Stimulated activated CD4-positive, alpha-beta T cell treated with anti-CD3 and anti-CD28 coated beads, Interleukin-12 subunit alpha, Interleukin-12 subunit beta, amount 100 ng/mL, for 48 hours (primary cell): ENCODE measurements around the gene UBL3.

Experiments
- DNase-seq, 3 donors: peaks; one replicate each; pipeline ENCODE4 v3.0.0-alpha.2; 2020; ENCODE audit warnings: low read depth in 2 of 3, low spot score in 1 of 3

Gene UBL3, protein sequence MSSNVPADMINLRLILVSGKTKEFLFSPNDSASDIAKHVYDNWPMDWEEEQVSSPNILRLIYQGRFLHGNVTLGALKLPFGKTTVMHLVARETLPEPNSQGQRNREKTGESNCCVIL

DNA sequence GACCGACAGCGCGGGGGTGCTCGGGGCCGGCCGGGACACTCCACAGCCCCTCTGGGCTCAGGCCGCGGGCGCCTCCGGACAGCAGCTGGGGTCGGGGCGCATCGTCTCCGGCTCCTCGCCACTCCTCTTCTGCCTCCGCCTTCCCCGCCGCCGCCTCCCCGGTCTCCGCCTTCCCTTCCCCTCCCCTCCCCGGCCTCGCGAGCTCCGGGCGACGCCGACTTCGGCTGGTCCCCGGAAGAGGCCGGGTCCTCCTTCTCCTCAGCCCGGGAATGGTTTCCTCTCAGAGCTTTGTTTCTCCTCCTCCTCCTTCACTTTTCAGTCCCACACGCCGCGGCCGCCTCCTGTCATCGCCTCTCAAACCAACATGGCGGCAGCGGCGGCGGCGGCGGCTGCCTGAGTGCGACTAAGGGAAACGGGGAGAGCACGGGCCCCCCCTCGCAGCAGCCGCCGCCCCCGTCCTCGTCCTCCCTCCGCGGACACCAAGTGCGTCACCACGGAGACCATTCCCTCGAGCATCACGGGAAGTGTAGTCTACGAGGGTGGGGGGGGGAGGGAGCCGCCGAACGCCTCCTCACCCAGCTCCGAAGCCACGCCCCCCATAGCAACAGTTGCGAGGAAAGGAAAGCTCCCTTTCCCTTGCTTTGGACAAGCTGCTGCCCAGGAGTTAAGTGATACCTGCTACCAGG lies at the start of gene UBL3:
Gene UBL3, minus strand, starts transcription at position 405 of the 686 bp plus-strand sequence. CDS start 1,079 bp downstream, outside the sequence.
- DNase-seq: peak; percentile 86 to 93 (median 89)

DNA sequence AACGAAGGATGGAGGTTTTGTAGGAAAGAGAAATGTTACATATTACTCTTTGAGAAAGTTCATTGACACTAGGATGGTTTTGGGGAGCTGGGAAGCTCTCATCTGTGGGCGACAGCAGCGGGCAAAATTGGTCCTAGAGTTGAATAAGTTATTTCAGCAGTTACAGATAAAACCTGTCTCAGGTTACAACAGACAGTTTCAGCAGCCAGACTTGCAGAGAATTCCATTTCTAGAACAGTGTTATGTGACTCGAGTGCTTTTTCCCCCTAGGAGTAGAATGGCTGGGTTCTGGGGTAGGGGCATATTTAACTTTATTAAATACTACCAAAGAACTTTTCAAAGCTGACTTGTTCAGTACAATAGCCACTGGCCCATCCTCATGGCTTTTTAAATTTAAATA lies 46.7 kb upstream of the UBL3 start:
- no peak for DNase-seq

DNA sequence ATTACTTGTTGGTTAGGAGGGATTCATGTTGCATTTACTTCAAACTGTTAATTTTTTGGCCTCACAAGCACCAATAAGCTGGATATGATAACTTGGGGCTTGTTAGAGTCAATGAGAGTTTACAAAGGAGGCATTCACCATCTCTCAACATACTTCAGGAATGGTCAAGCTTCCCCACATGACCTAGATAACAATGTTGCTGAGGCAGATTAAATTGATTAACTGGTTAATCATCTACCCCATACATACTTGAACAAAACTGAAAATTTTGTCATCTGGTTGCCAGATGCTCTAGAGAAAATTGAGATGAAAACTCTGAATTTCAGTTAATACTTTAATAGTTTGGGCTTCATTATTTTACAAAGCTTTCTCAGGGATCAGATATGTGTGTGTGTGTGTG lies 43.0 kb upstream of the UBL3 start:
- no peak for DNase-seq

DNA sequence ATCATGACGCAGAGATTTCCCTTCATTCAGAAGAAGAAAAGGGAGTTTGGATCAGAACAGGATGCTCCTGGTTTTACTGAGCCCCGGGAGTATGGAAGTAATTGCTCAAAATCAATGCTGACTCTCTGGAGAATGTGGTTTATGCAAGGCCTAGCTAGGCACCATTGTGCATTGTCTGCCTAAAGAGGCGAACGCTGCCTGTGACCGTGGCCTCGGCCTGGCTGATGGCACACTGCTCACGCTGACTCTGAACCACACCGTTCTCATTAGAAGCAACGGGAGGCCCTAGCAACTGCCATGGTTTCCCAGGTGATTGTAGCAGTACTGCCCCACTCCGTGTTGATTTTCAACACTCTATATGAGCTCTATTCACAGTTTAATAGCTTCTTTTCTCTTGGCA lies 41.7 kb upstream of the UBL3 start:
- no peak for DNase-seq

DNA sequence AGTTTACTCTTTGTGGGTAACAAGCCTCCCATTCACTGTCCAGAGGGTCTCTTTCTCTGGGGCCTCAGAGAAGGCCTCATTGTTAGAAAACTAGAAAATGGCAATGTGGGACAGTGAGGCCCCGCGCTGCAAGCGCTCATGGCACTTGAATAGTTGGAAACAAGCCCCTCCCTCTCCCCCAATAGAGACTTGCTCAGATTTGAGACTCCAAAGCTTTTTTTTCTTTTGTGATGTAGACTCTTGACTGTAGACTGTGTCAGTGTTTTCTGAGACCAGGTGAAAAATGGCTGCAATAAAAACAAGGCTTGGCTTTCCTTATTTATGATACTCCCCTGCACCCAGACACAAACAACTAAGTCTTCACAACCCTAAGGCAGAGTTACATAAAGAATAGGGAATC lies 38.7 kb upstream of the UBL3 start:
- DNase-seq: no peak

DNA sequence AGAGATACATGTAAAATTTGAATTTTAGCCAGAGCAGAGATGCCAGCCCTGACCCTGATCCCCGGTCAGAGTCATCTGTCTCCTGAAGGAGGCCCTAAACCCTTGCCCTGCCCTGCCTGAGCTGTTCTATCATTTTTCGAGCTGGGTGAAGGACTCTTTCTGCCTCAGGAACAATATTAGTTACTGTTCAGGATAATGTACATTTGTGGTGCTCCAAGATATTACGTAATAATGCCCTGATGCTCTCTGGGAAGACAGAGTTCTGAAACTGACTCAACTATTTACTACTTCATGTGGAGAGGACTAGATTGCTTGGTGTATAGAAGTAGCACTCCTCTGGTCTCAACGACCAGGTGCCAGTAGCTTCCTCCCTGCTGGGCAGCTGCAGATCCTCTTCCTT lies 37.9 kb upstream of the UBL3 start:
- no peak for DNase-seq

DNA sequence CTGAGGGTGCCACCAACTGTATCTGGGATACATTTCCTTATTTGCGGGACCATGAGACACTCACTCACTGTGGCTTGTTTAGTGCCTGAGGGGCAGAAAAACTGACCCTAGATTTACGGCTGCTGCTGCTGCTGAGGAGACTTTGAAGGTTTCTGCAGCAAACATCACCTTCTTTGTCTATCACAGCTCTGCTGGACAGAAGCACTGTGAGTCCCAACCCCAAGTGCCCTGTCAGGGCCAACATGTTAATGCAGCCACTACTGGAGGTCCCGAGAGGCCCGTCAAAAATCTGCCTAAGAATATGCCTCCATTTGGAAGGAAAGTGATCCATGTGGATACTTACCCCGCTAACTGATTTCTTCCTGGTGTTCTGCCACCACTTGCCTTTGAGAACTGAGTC lies 37.3 kb upstream of the UBL3 start:
- no peak for DNase-seq

DNA sequence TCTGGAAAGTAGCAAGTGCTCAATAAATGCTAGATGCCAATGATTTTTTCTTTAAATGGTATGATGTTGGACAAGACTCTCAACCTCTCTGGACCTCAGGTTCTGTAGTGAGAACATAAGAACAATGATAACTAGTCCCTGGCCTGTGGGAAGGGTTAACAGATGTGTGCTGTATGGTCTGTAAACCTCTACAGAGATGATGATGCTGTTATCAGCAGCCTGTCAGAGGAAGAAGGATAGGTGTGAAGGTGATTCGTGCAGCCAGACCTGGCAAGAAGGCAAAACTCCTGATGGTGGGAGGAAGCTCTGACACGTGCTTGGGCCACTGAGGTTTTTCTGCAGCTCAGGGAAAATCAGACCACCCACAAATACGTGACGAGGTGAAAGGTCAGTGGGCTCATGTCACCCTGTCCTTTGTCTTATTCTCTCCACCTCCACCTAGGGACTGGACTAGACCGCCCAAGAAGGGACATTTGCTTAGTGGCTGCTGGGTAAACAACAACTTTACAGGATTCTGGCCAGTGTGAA lies 36.7 kb upstream of the UBL3 start:
- DNase-seq: no peak

DNA sequence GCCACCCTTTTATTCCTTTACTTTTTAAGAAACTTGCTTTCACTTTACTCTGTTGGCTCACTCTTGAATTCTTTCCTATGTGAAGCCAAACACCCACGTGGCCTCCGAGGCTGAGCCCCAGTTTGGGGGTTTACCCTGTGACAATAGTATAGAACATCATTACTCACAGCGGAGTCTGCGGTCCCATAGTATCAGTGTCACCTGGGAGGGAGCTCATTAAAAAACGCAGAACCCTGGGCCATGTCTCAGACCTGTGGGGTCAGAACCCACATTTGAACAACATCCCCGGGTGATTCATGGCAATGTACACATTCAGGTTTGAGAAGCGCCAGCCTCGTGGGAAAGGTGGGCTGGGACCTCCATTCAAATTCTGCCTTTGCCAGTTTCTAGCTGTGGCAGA lies 36.0 kb upstream of the UBL3 start:
- peak; percentile 4 to 50 (median 13) for DNase-seq

DNA sequence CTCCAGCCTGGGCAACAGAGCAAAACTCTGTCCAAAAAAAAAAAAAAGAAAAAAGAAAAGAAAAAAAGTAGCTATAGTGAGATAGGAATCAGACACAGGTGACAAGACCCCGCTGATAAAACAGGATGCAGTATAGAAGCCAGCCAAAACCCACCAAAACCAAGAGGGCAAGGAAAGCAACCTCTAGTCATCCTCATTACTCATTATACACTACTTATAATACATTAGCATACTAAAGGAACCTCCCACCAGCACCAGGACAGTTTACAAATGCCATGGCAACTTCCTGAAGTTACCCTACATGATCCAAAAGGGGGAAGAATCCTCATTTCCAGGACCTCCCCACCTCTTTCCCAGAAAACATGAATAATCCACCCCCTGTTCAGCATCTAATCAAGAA lies 35.6 kb upstream of the UBL3 start:
- no peak for DNase-seq

DNA sequence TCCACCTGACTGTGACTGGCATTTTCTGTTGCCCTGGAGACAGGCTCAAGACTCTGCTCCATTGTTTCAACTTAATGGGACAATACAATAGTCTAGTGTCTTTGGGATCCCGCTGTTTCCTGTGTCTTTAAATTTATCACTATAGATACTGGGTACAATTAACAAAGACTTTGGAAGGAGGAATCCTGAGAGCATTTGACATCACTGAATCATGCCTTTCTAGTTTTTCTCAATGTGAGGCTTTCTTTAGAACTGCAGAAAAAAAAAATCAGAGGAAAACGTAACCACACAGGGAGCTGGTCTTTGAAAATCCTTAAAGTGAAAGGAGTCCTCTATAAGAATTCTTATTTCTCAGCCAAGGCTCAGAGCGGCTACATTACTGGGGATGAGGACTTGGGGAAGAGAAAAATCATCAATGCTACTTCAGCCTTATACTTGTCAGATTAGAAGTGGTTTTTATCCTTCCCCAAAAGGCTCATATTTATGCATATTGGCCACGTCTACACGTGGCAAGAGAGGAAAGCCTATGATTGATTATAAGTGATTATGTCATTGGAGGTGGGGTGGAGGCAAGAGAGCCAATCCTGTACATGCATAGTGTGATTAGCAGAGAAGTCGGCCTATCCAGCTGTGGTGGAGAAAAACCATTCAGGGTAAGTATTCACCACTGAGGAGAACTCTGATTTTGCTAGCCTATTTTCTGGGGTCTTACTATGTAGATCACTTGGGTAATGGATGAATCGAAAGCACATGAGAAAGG lies 34.4 kb upstream of the UBL3 start:
- DNase-seq: no peak

DNA sequence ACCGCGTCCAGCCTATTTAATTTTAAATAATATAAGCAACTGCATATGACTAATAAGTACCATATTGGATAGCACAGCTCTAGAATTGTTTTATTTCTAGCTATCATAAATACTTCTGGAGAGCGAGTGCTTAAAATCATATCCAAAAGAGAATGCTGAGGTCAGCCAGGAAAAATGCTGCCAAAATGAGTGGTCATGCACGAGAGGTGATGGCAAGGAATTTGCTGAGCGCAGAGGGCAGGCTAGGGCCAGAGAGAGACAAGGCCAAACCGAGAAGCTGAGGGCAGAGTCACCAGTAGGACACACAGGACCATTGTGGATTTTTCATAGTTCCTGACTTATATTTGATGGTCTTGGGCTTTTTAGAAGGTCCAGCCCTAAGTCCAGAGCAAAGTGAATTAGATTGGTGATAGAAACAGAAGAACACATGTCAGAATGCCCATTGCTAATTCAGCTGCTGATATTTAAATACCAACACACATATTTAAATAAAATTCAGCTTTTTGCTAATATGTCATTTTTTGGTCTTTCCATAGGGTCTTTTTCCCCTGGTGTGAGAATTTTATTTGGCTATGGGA lies 33.6 kb upstream of the UBL3 start:
- no peak for DNase-seq

DNA sequence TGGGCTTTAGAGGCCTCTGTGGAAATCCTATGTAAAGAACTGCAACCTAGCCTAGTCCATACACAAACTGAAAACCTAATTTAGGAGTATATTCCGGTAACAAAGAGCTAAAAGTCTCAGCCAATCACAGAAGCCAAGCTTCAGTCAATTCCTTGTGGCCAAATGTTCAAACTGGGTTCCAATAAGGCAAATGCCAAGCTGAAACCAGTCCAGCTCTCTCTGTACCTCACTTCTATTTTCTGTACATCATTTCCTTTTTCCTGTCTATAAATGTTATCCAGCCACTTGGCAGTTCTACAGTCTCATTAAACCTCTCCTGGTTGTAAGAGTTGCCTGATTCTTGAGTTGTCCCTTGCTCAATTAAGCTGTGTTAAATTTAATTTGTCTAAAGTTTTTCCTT lies 31.7 kb upstream of the UBL3 start:
- no peak for DNase-seq

DNA sequence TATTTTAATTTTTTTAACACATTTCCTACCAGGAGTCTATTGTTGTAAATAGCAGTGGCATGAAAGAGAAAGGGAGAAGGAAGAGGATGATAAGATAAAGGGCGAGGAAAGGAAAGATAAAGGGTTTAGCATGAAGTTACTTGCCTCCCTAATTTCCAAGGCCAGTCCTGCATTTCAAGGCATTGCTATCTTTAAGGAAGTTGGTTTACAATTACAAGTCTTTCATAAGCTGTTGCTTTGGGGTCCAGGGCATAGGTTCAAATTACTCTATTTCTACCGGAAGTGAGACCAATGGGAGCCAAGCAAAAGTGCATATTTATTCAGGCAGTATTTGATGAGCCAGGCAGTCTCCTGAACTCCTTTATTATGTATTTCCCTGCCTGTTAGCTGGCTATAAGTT lies 27.7 kb upstream of the UBL3 start:
- DNase-seq: no peak

DNA sequence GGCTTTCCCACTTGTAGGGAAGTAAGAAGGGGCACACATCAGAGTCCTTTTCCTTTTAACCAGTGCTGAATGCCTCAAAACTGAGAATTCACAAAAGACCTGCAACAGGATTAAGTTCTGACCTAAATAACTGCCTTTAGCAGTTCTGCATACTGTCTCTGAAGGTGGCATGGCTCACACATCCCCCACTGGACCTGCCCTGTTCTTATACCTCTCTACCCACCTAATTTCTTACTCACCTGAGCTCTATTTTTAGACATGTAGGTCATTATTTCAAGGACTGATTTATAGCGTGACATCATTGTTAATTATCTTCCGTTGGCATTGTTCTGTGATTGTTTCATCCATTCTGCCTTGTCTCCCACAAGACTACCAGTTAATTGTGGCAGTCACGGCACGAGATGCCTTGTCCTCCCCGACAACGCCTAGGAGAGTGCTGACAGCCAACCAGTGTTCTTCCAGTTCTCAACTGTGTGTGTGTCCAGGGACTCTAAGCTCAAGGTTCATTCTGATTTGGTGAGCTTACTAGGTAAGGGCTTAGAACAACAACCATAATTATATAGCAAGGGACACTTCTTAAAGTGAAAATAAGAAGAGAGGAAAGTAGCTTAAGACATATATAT lies 27.1 kb upstream of the UBL3 start:
- no peak for DNase-seq

DNA sequence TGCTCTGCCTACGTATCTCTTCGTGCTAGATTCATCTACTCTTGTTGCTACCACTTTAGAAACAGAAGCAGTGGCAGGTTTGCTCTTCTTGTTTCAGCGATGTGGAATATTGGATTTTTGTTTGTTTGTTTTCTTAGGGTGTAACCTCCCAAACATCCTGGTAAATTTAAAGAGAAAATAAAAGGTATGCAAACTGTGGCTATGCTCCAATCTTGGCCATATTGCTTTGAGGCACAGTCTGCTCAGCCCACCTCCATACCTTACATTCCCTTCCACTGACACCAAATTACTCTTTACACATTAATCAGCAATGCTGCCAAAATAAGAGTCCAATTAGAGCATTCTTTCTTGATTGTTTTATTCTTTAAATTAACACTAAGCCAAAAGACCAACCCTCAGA lies 25.2 kb upstream of the UBL3 start:
- DNase-seq: no peak

DNA sequence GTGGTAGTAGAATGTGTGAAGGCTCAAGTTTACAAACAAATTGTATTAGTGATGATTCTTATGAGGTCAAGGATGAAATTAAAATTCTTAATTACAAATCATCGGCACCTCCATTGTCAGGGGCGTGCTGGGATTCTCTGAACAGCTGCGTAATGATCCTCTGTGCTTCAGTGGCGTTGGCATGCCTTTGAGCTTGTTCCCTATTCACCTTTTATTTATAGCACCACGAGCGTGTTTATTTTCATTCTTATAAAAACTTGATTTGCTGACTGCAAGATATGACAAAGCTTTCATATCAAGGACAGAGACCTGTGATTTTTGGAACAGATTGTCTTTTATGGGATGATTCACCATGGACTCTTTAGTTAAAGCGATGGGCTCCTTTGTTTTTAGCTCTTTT lies 18.2 kb upstream of the UBL3 start:
- DNase-seq: no peak

DNA sequence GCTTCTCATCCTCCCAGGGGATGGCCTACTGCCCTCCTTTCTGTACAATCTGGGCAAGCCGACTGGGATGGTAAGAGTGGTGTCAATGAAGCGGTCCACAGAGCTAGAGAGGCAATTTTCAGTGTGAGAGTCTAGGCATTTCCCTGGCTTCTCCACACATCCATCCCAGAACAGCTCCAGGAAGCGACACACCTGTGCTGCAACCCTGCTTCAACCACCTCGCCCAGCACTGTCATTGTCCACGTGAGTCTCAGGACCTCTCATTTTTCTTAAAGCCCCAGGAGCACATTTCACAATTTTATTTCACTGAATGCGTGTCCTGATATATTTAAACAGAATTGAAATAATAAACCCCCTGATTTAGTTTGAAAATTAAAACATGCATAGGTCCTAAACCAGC lies 15.5 kb upstream of the UBL3 start:
- DNase-seq: no peak

DNA sequence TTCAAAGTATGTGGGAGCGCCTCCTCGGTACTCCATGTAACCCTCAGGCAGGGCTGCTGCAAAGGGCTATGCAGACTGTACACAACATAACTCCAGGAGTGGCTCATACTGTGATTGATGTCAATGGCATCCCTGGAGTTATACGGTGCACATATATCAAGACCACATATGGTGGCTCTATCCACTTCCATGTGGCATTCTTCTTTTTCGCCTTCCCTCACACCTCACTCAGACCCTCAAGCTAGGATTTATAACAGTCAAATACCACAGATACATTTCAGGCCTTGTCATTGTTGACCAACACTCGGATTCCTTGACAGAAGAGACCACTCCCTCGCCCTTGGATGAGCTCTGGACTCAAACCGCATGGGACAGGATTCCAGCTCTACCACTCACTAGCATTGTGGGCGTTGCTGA lies 11.3 kb upstream of the UBL3 start:
- no peak for DNase-seq

DNA sequence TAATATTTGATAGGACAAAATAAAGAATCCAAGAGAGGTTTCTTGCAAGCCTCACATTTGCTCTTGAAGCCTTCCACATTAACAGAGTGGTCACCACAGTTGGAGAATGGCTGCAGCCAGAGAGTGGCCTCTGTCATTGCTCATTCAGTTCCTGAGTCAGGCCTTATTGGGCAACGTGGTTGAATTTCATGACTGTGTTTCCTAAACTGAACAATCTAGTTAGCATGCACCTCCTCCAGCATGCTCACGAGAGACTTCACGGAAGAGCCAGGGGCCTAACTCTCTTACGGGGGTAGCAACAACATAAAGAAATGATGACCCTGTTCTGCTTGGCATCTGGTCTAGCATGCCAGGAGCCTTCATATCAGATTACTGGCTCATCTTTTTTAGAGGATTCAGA lies 9.6 kb upstream of the UBL3 start:
- no peak for DNase-seq

DNA sequence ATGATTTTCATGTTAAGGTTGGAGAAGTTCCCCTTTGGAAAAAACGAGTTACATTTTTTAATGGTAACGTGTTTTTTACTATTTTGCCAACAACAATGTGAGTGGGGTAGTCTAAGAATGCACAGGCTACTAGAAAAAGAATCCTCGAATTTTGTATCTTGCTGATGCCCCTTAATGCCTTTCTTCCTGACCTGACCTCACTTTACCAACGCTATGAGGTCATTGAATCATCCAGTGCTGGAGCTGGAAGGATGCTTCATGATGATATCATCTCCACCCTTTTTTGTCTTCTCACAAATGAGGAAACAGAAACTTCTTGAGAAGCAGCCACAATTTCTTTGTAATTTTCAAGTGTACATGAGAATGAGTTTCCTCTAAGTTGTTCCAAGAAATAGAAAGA lies 8.2 kb upstream of the UBL3 start:
- no peak for DNase-seq

DNA sequence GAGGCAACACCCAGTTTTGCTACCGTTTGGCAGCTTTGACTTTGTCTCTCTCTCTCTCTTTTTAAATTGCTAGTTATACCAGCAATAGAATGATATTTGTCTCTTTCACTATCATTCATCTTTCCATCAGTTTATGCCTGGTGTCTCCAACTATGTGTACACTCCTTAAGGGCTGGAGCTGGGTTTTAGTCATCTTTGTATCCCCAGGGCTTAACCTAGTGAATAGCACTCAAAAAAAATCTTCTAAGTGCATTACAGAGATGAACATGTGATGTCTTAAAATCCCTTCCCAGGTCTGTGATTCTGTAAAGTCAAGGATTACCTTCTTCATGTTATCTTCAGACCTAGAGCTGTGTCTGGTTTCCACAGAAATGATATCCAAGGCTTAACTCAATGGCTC lies 7.8 kb upstream of the UBL3 start:
- no peak for DNase-seq
